SIG-M5 treated with dmso at 0.1 percent for 504 hours (cell line): ENCODE measurements around the gene ANKS1B.
"Not testable (repeated sequence)": the region's sequence is repeated elsewhere in the genome, so short reads cannot be mapped to it uniquely, and the experiment has no call there.

ENCODE experiments used
- DNase-seq: peaks from one replicate; lab custom pipeline; 2025; ENCODE audit not compliant: unreplicated experiment; lab: John Stamatoyannopoulos, UW

ANKS1B gene

GRCh38 chr12:98847242-98847641, 1137.5 kb downstream of the ANKS1B start:
- DNase-seq = no peak

- no peak for DNase-seq
These were observed 1138.8 kb downstream of the ANKS1B start for GRCh38 chr12:98845957-98846356.

DNA sequence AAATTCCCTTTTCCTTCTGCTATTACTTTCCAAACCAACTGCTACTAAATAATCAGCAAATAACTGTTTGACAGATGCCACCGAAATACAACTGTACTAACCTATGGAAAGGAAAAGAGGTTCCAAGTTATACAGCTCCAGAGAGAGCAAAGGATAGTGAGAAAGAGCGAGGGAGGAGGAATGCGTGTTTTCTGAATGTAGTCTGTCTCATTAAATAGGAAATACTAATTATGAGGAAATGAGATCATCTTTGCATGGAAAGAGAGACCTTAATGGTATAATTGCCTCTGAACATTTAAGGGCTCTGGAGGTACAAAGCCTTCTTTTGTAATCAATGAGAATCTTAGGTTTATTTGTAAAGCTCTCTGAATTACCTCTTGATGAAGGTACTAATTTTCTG, 1144.4 kb downstream of the ANKS1B start:
- no peak for DNase-seq

GRCh38 chr12:98838231-98838647, 1146.5 kb downstream of the ANKS1B start:
- DNase-seq = no peak

DNA sequence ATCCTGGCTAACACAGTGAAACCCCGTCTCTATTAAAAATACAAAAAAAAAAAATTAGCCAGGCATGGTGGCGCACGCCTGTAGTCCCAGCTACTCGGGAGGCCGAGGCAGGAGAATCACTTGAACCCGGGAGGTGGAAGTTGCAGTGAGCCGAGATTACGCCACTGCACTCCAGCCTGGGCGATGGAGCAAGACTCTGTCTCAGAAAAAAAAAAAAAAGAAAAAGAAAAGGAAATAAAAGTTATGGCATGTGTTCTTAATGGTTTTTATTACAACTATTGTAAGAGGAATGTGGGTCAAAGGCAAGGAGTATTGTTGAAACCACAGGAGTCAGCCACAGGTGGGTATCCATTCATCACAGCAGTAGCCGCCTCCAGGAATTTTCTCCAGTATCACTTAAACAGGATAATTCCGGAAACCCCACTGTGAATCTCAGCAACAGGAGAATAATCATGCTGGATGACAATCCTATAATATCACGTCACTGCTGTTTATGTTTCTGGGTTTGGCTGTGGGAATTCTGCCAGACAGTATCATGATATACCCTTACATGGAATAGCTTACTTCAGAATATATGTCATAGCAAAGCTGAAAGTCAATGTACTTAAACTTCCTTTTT, 1147.5 kb downstream of the ANKS1B start:
- not testable (repeated sequence) for DNase-seq

DNA sequence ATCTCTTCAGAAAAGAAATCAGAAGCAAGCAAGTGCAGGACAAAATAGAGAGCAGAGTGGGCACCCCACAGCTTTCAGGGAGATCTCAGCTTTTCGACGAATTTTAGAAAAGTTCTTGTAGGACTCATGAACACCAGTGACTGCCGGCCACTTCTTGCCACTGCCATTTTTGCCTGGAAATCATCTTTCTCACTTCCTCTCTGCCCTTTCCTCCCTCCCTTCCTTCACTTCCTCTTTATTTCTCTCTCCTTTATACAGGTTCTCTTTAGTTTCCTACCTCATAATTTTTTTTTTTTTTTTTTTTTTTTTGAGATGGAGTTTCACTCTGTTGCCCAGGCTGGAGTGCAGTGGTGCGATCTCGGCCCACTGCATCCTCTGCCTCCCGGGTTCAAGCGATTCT, 1154.1 kb downstream of the ANKS1B start:
- no peak for DNase-seq

DNA sequence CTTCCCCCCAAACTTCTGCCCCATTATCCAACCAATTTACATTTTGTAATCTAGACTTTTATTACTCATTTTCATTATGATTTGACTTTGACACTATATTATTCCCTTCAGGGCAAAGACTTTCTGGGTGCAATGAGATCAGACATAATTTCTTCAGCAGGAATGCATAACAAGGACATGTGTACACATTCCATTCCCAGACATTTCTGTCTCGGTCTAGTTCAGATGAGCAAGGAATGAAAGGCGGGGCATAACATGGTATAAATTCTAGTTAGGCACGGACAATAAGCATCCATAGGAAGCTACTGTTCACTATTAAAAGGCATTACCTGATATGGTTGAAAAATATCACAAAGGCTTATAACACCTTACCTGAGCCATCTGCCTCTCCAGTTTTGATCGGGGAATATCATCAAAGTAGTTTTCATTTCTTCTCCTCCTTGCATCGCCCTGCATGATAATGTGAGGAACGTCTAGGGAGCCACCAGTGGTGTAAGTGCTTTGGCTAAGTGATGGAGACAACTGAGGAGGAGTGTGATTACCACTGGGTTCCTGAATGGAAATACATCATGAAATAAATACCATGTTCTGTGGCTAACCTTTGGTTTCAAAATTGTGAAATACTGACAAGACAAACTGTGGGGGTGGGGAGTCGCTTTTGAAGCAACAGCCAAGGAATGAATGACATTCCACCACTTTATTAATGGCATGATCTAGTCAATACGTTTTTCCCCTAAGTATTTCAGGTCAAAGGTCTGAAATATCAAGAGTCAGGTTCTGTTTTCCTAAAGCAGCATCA, 1155.7 kb downstream of the ANKS1B start:
- no peak for DNase-seq

- no peak for DNase-seq
These were observed 1161.7 kb downstream of the ANKS1B start for GRCh38 chr12:98823012-98823411.

DNA sequence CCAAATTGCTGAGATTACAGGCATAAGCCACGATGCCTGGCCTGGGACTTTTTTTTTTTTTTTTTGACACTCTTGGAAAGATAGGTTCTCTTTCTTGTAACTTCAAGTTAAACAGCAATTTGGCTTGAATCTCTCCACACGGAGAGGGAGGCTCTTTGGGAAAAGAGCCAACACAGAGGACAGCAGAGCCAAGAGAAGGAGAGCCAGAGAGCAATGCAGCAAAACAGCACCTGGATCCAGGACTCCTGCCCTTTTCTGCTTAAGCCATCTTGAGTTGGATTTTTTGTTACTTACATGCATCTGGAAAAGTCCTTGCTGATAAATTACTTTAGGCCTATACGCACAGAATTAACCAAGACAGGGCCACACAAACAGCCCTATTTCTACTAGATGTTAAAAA, 1162.9 kb downstream of the ANKS1B start:
- DNase-seq = no peak

DNA sequence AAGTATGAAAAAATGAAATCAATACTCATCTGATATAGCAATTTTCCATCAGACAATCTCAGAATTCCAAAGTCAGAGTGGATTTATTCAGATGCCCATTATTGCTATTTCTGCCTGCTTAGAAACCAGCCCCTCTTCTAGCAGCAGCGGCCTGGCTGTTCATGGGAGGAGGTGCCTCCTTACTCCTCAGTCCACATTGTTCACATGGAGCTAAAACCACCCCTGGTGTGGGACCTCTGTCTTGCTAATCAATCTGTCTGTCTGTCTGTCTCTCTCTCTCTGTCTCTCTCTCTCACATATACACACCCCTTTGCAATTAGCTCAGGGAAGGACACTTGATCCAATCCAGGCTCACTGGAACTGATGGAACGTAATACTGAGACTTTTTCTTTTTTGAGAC, 1163.5 kb downstream of the ANKS1B start:
- DNase-seq = no peak

GRCh38 chr12:98819821-98820404, 1164.8 kb downstream of the ANKS1B start:
- DNase-seq = no peak

DNA sequence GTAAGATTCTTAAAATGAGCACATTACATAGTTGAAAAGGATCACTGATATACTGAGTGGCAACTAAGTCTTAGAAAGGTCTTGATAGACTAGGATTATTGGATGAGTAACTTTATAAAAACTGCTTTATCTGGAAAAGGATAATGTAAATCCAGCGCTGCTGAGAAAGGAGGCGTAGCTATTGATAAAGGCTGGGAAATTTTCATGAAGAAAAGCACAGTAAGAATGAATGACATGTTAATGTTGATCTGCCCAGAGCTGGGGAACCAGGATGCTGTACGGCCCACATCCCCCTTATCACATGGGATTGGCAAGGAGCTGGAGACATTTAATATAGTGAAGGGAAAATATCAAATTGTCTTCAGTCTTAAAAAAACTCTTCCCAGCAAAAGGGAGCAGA, 1165.7 kb downstream of the ANKS1B start:
- DNase-seq = no peak

- DNase-seq = no peak
These were observed 1166.5 kb downstream of the ANKS1B start for GRCh38 chr12:98818239-98818638.

DNA sequence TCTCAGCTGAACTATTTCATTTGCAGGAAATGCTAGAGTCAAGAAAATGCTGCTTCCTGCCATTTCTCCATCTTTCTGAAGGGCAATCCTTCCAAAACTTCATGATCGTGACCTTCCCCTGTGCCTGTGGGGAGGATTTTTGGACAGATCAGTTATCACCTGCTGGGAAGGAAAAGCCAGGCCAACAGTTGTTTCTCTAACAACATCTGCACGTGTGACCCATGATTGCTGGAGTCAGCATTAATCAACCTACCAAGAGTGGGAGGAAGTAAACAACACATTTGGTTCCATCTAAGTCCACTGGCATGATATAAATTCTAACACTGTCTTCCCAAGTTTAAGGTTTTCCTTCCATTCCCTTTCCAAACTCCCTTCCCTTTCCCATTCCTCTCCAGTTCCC, 1167.0 kb downstream of the ANKS1B start:
- no peak for DNase-seq

DNA sequence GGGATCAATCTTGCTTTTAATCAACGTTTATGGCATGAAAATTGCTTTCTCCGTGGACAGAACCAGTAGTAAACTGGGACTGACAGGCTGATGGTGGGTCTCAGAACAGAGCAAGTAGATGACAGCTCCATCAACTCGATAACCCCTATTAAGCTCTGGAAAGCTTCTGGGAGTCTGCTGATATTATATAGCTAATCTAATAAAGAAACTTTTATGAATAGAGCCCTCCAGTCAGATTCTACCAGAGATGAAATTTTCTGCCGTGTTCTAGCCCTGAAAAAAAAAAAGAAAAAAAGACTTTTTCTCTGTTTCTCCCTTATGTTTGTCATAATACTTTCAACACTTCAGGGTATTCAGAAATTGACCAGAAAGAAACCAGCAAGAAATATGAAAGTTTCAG, 1168.0 kb downstream of the ANKS1B start:
- DNase-seq = no peak

DNA sequence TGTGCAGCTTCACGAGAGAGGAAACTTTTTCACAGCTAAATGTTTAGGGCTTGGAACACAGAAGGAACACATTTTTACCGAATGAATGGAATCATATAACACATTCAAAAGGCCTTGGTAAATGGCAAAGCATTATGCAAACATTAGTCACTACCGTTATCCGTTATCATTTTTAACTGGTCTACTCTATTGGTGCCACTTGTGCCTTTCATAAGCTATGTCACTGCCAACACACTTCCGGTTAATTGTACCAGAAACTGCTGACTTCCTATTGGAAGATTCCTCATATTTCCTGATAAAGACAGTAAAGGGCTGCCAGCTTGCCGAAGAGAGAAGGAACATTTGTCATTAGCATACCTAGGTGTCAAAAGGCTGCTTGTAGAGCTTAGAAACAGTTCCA, 1170.5 kb downstream of the ANKS1B start:
- DNase-seq = no peak

- no peak for DNase-seq
These were observed 1172.5 kb downstream of the ANKS1B start for GRCh38 chr12:98812225-98812624.

GRCh38 chr12:98808243-98808875, 1176.4 kb downstream of the ANKS1B start:
- DNase-seq = no peak

DNA sequence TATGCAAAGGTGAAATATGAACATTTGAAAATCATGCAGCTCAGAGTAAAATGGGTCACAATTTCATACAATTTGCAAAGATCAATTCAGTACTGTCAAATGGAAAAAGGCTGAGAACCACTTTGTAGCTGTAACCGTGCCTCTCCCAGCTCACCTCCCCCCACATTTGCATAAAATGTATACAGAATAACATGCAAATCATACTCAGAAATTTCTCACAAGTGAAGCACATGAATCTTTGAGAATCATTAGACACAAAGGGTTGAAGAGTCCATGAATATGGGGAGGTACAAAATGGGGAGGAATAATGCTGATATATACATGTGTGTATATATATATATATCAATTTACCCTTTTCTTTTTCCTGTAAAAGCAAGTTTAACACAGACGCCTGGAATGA, 1177.5 kb downstream of the ANKS1B start:
- DNase-seq = no peak

DNA sequence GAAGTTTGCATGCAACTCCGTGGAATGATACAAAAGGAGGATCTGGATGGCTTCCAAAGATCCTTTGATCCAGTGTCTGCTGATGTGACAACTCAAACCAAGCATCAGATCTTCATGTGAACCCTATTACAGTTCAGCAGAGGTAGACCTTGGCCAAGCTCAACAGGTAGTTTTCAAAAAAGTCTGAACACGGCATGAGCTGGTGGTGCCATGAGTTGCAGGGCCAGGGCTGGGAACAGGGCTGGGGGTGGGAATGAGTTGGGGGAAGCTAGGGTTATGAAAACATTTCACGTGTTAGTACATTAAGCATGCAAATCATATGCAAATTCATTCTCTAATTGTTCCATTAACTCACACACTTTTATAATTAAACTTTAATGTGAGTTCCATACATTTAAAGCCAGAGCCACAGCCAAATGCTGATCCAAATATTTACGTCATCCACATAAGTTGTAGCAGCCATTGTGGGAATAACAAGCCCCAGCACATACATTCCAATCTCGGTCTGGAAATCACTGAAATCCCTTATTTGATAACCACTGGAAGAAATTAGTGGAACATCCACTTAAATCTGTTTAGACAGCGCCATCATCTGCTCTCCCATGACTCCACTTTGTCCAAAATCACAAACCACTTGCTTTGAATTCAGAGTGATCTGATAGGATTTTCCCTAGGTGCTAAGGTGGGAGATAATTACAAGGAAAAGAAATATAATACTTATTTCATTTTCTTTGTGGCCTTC, 1181.1 kb downstream of the ANKS1B start:
- no peak for DNase-seq

DNA sequence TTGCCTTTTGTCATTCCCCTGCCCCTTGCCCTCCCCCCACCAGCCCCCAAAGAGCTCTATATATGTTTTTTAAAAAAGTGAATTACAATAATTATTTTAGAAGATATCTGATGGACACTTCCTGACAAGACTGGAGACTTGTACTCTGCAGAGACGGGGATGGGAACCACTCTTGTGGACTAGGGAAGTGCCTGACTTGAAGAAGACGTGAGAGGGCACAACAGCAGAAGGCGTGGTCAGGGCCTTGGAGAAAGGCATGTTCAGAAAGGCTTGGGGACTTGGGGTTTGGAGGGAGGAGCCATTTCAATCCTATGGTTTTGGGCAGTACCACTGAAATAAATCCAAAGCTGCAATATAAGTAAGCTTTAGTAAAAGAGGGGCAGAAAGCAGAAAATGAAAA, 1184.9 kb downstream of the ANKS1B start:
- no peak for DNase-seq
